Activated T-helper 9 cell treated with anti-CD3 and anti-CD28 coated beads, Interleukin-2, amount 50 U/mL, for 16 hours (primary cell): ENCODE measurements around the gene RAB9B.
A peak's percentile ranks its signal among the peaks of the same experiment; 100 is the strongest.
"Not testable (repeated sequence)": the region's sequence is repeated elsewhere in the genome, so short reads cannot be mapped to it uniquely, and the experiment has no call there.

Source experiments
- DNase-seq: peaks from one replicate; pipeline ENCODE4 v3.0.0-alpha.2; 2020; ENCODE audit warnings: low read depth

The RAB9B gene, protein sequence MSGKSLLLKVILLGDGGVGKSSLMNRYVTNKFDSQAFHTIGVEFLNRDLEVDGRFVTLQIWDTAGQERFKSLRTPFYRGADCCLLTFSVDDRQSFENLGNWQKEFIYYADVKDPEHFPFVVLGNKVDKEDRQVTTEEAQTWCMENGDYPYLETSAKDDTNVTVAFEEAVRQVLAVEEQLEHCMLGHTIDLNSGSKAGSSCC

DNA sequence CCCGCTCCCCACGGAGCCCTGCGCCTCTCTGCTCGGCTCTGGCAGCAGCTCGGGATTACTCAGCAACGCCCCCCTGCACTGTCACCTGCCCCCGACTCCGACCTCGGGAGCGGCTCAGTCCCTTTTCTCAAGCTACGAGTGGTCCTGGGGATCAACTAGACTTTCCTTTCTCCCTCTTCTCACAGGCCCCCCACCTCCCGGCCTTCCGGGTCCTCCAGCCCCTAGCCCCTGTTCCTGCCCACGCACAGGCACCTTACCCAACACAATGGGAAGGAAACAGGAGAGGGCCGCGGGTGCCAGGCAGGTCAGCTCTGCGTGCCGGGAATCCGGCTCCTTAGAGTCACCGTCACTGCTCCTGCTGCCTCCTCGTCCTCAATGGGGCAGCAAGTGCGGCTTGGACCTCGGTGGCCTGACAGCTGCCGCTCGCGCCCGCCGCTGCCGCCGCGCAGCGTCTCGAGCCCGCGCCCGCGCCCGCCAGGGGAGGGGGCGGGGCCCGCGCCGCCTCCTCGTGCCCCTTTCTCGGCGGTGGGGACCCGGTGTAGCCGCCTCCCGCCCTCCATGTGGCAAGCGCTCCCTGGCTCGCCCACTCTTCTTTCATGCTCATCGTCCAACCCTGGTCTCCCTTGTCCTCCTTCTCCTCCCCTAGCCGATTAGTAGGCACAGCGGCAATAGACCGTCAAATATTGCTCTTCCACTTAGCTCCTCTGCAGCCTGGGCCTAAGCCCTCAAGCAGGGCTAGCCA lies at the start of gene RAB9B:
Gene RAB9B (minus strand): TSS at position 455 of the 742 bp plus-strand sequence. CDS start 6,473 bp downstream, outside the sequence.
- peak; percentile 36 for DNase-seq

DNA sequence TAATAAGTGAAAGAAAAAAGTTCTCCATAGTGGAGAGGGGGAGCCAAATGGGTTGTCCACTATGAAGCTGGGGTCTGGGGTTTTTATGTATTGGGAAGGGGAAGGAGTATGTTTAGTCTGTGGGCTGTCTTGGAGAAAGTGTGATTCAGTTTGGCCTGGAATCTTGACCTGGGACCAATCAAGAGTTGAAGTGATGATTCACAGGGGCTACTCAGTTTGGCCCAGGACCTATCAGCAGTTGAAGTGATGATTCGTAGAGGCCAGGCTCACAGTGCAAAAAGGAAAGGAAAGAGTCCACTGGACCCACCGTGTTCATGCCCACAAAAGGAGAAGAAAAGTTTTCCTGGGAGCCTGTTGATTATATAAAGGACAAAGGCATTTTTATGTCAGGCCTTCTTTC lies 47.3 kb upstream of the RAB9B start:
- DNase-seq: no peak

DNA sequence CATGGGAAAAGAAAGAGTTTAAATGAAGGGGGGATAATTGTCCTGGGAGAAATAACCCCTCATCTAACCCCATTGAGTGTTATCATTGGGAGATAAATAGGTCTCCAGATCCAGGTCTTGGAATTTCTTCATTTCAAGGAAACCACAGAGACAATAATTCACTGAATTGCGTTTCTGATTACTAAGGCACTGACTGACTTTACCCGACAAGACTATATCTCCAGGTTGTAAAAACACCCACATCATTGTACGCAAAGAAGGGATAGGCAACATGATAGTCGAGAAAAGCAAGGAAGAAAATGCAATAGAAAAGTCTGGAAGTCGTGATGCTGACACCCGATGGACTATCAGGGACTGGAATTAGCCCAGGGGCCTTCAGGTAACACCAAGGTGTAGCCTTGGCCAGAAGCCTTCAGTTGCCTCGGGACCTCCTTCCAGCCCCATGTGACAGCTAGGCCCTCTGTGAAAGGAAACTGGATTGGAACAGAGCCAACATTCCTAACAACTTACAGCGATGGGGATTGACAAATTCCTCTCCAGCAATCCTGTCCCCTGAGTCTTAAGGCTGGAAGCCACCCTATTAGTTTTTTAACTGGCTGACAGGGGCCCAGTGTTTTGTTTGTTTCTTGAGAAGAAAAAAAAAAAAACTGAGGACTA lies 46.5 kb upstream of the RAB9B start:
- DNase-seq: no peak

DNA sequence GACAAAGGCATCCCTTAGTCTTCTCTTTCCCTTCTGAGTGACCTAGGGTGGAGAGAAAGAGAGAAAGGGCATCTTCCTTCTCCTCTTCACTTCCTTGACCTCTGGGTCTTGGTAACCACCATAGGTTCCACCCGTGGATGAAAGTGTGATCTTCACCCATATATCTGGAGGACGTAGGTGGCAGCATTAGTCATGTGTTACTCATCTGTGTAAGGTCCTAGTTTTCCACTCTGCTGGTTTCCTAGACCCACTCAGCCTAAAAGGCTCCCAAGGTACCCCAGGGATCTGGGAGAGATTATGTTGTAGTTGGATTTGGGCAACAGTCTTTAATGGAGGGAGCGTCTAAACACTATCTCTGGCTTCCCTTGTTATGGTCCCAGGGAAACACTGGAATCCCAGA lies 45.5 kb upstream of the RAB9B start:
- DNase-seq: no peak

DNA sequence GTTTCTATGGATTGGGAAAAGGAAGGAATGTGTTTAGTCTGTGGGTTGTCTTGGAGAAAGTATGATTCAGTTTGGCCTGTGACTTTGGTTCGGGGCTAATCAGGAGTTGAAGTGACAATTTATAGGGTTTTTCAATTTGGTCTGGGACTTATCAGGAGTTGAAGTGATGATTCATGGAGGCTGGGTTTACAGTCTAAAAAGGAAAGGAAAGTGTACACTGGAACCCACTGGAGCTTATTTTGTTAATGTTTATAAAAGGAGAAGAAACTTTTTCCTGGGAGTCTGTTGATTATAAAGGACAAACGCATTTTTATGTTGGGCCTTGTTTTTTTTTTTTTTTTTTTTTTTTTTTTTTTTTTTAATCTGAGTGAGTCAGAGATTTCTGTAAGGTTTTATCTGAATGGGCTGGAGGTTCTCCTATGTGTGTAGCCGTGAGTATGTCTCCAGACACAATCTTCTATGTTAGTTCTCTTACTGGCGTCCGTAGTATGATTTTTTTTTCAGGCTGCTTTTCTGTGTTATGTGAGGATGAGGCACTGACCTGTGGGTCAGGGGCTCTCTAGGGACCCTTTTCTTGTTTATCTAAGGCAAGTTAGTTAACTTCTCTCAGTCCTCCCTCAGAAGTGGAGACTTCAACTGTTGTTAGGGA lies 33.0 kb upstream of the RAB9B start:
- no peak for DNase-seq

DNA sequence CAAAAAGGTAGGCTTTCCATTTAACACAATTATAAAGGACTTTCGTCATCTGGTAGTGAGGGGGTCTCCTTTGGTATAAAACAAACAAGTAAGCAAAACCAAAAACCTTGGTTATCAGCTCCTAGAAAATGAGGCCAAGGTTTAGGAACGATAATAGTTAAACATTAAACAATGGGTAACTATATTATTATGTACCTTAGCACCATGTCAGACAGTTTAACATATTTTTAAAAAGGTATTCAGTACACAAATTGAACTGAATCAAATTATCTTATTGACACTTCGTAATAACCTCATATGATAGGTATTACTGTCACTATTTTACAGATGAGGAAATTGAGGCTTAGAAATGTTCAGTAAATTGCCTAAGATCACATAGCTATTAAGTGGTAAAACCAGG lies 32.1 kb upstream of the RAB9B start:
- DNase-seq: no peak

DNA sequence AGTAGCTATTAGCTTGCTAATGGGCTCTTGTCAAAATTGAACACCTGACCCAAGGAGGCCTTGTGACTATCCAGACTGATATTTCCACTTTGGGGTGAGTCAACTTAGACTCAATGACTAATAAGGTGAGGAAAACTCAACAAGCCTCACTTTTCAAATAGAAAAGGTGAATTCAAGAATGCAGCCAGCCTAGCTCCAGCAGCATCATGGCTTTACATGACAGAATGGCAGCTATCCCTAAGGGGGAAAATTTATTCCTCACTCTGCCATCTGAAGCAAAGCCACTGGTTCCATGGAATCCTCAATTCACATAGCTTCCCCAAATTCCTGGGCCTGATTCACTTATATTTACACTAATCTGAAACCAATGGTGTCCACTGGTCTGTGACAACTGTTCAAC lies 29.1 kb upstream of the RAB9B start:
- DNase-seq: no peak

DNA sequence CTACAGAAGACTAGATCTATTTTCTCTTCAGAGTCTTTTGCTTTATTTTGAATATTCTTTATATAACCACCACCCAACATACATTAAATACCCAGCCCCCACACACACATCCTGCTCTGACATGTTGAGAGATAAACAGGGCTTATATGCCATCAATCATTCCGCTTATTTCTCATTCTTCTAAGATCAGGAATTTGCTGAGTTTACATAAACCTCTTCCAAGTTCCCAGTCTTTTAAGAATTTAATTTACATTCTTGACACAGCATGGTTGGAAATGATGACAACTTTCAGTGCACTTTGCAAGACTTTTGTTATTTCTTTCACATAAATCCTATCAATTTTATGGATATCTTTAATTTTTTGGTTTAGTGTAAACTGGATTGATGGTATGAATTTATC lies 17.5 kb upstream of the RAB9B start:
- no peak for DNase-seq

DNA sequence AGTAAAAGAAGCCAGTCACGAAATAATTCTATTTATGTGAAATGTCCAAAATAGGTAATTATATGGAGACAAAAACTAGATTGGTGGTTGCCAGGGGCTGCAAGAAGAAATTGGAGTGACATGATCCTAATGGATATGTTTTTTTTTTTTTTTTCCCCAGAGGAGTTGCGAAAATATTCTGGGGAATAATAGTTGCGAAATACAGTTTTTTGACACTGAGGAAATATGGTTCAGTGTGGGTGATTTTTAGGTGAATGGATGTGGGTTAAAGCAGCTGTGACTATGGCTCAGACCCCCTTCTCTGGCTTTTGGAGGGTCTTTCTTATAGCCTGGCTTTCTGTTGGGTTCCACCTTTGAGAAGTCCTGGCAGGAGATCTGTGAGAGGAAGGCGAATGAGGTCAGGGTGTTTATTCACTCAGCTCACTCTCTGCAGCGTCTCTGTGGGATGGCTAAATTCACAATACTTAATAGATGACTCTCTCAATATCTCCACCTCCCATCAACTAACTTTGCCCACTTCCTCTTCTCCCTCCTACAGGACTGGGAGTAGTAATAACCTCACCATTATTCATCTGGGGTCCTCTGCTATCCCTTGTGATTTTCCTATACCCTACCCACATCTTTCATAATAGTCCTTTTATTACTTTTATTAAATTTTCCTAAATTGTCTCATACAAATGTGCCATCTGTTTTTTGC lies 15.3 kb upstream of the RAB9B start:
- no peak for DNase-seq

DNA sequence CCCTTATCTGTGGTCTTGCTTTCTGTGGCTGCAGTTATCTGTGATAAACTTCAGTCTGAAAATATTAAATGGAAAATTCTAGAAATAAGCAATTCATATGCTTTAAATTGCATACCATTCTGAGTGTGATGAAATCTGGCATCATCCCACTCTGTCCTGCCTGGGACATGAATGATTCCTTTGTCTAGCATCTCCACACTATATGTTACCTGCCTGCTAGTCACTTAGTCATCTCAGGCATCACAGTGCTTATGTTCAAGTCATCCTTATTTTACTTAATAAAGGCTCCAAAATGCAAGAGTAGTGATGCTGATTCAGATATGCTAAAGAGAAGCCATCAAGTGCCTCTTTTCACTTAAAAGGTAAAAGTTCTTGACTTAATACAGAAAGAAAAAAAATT lies 14.3 kb upstream of the RAB9B start:
- no peak for DNase-seq

DNA sequence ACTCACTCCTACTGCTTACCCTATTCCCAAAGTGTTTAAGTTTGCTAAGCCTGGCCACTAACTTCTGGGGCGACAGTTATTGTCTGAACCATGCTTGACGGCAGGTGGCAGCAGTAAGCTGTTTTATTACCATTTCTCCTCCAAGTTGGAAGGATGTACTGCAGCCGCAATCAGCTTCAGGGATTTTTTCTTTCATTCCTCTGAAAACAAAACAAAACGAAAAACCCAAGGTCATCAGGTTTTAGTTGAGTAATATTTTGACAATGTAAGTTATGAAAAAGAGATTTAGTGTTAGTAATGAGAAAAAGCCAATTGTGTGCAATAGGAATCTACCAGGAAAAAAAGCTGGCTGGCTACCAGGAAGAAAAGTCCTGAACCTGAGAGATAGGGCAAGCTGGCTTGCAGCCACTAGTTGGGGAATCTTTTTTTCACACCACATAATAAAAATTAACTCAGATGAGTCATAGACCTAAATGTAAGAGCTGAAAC lies 13.2 kb upstream of the RAB9B start:
- DNase-seq: peak; percentile 11

DNA sequence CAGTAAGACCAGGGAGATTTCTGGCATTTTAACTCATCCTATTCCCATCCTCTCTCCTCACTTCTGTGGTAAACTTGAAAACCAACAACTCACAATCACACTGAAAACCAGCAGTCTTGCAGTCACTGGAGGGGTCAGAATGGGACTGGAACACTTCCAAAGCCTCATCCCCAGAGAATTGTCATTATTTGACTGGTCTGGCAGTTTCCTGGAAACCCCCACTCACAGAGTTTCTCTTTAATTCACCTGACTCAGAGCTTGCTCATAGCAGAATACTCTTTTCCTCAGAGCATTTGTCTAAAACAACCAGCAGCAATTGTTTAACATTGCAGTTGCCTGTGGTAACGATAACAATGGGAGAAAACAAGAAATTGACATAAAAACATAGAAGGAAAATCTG lies 7.3 kb upstream of the RAB9B start:
- no peak for DNase-seq

DNA sequence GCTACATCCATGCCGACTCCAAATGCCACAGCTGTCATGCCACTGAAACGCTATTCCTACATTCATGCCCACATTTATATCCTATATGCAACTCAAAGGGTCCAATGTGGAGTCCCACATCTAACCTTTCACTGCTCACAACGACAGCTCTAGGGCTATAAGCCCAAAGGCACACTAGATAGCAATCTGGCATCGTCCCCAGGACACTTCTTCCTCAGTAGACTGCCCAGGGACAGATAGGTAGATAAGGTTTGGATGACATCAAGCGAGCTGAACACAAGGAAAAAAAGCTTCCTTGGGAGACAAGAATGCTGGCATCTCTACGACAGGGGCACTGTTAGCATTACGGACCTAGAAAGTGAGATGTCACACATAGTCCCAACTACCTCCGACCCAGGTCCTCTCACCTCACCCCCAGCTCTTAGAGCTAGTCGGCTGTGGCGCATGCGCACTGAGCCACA lies 685 bp downstream of the RAB9B start:
- no peak for DNase-seq

DNA sequence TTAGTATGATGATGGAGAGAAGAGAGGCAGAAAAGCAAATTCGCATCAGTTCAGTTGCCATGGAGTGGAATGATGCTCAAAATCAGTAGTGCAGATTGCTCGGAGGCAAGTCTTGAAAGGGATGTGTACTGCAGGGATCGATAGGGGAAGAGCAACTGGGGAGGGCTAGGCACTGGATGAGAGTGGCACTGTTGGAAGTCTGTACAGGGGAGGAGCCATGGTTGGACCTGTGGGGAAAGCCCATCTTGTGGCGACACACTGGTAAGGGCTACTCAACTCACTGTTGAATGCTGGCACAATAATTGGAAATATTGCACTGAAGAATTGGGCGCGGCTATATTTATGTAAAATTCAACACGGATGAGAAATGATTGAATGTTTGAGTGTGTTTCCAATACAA lies 1.2 kb downstream of the RAB9B start:
- no peak for DNase-seq

DNA sequence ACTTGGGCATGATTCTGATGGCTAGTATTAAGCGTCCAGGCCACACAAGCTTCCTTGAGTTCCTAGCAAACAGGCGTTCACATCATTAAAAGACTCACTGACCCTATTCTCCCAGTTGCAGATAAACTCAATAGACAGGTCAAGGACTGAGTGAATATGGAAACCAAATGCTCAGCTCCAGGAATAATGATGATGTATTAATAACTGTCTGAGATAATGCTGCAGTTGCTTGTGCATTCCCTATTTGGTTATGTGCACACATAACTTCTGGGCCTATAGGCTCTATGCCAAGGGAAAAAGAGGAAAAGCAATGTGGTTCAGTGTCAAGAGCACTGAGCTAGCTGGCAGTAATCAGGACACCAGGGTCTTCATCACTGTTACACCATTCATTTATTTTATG lies 3.5 kb downstream of the RAB9B start:
- DNase-seq: no peak

DNA sequence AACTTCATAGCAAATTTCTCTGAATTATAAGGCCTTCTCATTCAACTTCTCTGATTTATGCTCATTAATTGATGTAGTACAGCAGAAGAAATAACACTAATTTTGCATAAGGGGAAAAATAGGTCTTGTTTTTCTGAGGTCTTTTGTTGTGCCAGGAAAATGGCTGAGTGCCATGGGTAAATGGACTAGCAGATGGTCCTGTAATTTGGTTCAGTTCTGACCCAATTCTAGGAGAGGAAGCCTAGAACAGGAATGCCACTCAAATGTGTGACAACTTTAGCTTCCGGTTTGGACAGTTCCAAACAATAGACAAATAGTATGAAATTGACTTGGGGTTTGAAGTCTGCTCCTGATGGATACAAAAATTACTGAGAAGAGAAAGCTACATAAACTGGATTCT lies 6.2 kb downstream of the RAB9B start:
- no peak for DNase-seq

DNA sequence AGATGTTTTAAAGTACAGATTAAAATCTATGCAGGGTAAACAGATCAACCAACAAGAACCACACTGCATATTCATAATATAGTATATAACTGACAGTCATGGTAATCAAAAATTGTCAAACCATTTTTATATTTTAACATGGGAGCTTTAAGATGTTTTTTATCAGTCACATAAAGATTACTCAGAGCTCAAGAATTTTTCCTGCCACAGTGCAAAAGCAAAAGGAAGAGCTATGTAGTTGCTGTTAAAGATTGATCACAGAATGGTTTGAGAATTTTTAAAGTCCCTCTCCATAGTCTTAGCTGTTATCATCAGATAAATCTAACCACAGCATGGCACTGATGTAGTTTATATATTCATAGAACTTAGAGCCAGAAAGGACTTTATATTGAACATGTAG lies 8.5 kb downstream of the RAB9B start:
- no peak for DNase-seq

DNA sequence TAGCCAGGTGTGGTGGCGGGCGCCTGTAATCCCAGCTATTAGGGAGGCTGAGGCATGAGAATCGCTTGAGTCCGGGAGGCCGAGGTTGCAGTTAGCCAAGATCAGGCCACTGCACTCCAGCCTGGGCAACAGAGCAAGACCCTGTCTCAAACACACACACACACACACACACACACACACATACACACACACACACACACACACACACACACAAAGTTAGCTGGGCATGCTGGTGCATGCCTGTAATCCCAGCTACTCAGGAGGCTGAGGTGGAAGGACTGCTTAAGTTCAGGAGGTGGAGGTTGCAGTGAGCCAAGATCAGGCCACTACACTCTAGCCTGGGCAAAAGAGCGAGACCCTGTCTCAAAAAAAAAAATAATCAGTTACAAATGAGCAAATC lies 11.3 kb downstream of the RAB9B start:
- not testable (repeated sequence) for DNase-seq

DNA sequence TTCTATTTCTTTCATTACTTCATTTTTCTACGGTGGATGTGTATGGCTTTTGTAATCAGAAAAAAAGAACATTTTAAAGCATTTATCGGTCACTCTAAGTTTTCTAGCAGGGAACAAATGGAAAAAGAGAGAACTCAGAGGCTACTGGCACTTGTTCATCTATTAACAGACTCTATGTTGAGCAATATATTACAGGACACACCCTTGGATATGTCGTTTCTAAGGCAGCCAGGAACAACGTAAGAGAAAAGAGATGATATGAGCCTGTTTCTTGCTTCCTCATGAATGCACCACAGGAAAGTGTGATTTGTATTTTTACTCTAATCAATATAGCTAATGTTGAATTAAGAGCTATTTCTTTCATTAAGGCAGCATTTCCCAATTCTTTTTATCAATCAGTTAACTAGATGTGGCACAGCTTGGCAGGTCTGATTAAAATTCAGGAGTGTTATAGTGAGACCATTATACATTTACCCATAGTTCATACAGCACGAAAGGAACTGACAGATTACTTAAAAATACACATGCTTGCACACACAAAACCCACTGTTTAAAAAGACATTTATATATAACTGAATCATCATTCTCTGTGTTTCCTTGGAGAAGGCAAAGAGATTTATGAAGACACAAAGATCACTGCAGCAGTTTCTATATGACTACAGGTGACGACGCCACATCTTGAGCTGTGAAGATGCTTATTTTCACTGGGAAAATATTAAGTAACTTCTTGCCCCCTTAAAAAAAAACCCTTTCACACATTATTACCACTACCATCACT lies 13.0 kb downstream of the RAB9B start:
- no peak for DNase-seq

DNA sequence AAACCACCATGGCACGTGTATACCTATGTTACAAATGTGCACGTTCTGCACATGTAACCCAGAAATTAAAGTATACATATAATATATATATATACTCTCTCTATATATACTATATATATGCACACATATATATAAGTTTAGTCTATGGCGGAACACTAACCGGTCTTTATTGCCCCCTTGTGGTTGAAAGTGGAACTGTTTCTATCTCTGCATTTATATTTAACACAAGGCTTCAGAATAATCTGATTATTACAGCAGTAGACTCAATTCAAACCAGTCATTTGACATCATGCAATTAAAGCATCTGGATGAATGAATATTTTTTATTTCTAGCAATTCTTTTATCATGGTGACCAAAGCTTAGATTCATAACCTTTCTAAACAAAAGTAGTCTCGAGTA lies 14.6 kb downstream of the RAB9B start:
- no peak for DNase-seq

DNA sequence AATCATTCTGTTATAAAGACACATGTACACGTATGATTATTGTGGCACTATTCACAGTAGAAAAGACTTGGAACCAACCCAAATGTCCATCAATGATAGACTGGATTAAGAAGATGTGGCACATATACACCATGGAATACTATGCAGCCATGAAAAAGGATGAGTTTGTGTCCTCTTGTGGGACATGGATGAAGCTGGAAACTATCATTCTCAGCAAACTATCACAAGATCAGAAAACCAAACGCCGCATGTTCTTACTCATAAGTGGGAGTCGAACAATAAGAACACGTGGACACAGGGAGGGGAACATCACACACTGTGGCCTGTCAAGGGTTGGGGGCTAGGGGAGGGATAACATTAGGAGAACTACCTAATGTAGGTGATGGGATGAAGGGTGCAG lies 15.0 kb downstream of the RAB9B start:
- not testable (repeated sequence) for DNase-seq
